Thyroid gland (tissue), 4 donors: ENCODE measurements around the gene RPL31. TPM values are rescaled to one million over a fixed set of nuclear protein-coding genes. Genes with fewer than 3 reads are reported as not detected.

Experiments used
- DNase-seq, 2 donors: peaks; one replicate each; pipeline ENCODE4 v3.0.0-alpha.2; 2019
- H3K27ac ChIP-seq, 3 donors: fragments of 200-600 bp; sonication (generic); 1 replicate in 2 of 3; 2 replicates in 1 of 3; pipeline ENCODE4 v1.5.1; 2016 to 2019; ENCODE audit warnings: mild to moderate bottlenecking in 1 of 3, moderate library complexity in 1 of 3
- H3K27me3 ChIP-seq: fragments of 200-600 bp; sonication (generic); one replicate; pipeline ENCODE4 v1.5.1; 2019
- H3K36me3 ChIP-seq, 2 donors: fragments of 200-600 bp; sonication (generic); one replicate each; pipeline ENCODE4 v1.5.1; 2016 to 2019
- H3K4me1 ChIP-seq, 2 donors: fragments of 200-600 bp; sonication (generic); one replicate each; pipeline ENCODE4 v1.5.1; 2017 to 2019
- H3K4me3 ChIP-seq, 3 donors: fragments of 200-600 bp; sonication (generic); replicated peaks in 1 of 3; 1 replicate in 2 of 3; 2 replicates in 1 of 3; pipeline ENCODE4 v1.5.1; 2016; ENCODE audit warnings: mild to moderate bottlenecking in 1 of 3
- H3K9me3 ChIP-seq: fragments of 200-600 bp; sonication (generic); one replicate; pipeline ENCODE4 v1.5.1; 2017
- POLR2A ChIP-seq, 2 donors: fragments of 450-650 bp; IDR thresholded peaks; one replicate each; pipeline ENCODE4 v1.6.1; 2017; ENCODE audit warnings: antibody characterized with exemption in 2 of 2, mild to moderate bottlenecking in 2 of 2, moderate library complexity in 1 of 2
- WGBS, 2 donors: methylation state at CpG; one replicate each; pipeline ENCODE4 v1.1.5; 2017; 5-methylcytosine and 5-hydroxymethylcytosine counted together
- intact Hi-C: fragments of 100-400 bp; cut with DNase I; formaldehyde crosslinking; loops from one replicate; pipeline ENCODE4 v1.15.1; 2023
- total RNA-seq, 4 donors: library from RNA; depleted of rRNA; stranded (reverse); fragments of >200 nt; gene quantifications; one replicate each; pipeline ENCODE4 v1.2.3, GENCODE V29; 2016
- TF ChIP-seq, protein P1 (sequence below), 6 experiments: fragments of 200-600 bp in 3 of 6; fragments of 450-650 bp in 3 of 6; sonication (generic) in 3 of 6; IDR thresholded peaks; one replicate each; pipeline ENCODE4 v1.5.1; 2016 to 2019; ENCODE audit warnings: antibody characterized with exemption in 6 of 6, mild to moderate bottlenecking in 2 of 6, inconsistent platforms in 1 of 6, moderate library complexity in 1 of 6

RPL31 gene
- total RNA-seq, 4 donors from 2014 or later = 216 to 1,406 (median 718) TPM

DNA sequence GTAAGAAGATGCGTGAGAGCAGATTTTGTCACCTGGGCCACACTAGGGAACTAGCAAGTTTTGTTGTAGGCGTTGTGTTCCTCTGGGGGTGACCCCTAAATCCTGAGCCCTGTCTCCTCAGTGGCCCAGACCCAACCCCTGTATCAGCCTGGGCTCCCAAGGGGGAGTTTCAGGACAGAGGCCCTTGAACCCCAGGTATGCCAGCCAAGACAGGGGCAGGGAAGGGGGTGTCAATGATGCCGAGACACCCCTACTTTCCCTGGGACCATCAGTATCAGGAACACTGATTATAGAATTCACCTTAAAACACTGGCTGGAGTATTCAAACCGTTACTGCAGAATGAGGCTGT lies 39.1 kb upstream of the RPL31 start:
- no peak overlapping the region for H3K4me3 ChIP-seq
- no peak for DNase-seq
- no peak for TF ChIP-seq POLR2A (IDR thresholded peaks at IDR 0.05)
- TF ChIP-seq, protein P1, sequence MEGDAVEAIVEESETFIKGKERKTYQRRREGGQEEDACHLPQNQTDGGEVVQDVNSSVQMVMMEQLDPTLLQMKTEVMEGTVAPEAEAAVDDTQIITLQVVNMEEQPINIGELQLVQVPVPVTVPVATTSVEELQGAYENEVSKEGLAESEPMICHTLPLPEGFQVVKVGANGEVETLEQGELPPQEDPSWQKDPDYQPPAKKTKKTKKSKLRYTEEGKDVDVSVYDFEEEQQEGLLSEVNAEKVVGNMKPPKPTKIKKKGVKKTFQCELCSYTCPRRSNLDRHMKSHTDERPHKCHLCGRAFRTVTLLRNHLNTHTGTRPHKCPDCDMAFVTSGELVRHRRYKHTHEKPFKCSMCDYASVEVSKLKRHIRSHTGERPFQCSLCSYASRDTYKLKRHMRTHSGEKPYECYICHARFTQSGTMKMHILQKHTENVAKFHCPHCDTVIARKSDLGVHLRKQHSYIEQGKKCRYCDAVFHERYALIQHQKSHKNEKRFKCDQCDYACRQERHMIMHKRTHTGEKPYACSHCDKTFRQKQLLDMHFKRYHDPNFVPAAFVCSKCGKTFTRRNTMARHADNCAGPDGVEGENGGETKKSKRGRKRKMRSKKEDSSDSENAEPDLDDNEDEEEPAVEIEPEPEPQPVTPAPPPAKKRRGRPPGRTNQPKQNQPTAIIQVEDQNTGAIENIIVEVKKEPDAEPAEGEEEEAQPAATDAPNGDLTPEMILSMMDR (IDR thresholded peaks at IDR 0.05) = no peak
- H3K36me3 ChIP-seq = no peaks in the 10 kb centered on the region
- peaks cover 8 to 12% of the 10 kb centered on the region in 2 donors for H3K4me1 ChIP-seq
- H3K27ac ChIP-seq = no peak overlapping the region
- H3K9me3 ChIP-seq = no peaks in the 10 kb centered on the region
- intact Hi-C loops = no loop called here
- H3K27me3 ChIP-seq = no peaks in the 10 kb centered on the region
- 85 to 88% methylated on average over 4 of the region's 4 CpGs for WGBS, 2 donors

DNA sequence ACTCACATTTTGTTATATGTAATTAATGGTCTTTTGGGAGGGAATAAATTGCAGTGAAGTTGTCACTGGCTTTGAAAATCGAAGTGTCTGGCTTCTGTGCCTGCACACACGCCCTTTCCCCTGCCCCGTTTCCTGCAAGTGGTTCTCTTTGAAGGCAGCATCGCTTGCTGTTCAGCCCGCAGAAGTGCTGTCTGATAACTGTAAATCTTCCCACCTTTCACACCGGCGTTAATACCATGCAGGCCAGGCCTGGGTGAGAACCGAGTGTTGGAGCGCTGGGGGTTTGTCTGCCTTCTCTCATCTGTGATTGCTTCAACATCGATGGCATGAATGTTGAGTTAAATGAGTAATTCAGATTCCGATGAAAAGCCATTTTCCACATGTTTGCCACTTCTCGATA lies 37.9 kb upstream of the RPL31 start:
- Histone ChIP-seq H3K4me3 (no peak overlapping the region), H3K4me1 (peaks cover under 1 to 3% of the 10 kb centered on the region in 2 donors), H3K36me3 (peaks cover 0 to 4% of the 10 kb centered on the region in 2 donors), H3K9me3 (no peaks in the 10 kb centered on the region), H3K27me3 (no peaks in the 10 kb centered on the region), H3K27ac (peak overlapping the region in 2 of 3 donors; percentile 3 to 17)
- WGBS, 2 donors = 86 to 90% methylated on average over 12 of the region's 12 CpGs
- no peak for TF ChIP-seq POLR2A (IDR thresholded peaks at IDR 0.05)
- TF ChIP-seq, protein P1 (IDR thresholded peaks at IDR 0.05) = no peak
- no peak for DNase-seq
- intact Hi-C loops = no loop called here

GRCh38 chr2:100964681-100965169 lies 37.4 kb upstream of the RPL31 start:
- DNase-seq = no peak
- H3K36me3 ChIP-seq = peaks cover 0 to 4% of the 10 kb centered on the region in 2 donors
- TF ChIP-seq, protein P1 (IDR thresholded peaks at IDR 0.05) = no peak
- TF ChIP-seq POLR2A (IDR thresholded peaks at IDR 0.05) = no peak
- intact Hi-C loops = no loop called here
- no peaks in the 10 kb centered on the region for H3K27me3 ChIP-seq
- WGBS, 2 donors = 49 to 76% methylated on average over 11 of the region's 11 CpGs
- no peak overlapping the region for H3K4me3 ChIP-seq
- H3K9me3 ChIP-seq = no peaks in the 10 kb centered on the region
- H3K27ac ChIP-seq = peak overlapping the region in 2 of 3 donors; percentile 3 to 33
- peaks cover 0 to 3% of the 10 kb centered on the region in 2 donors for H3K4me1 ChIP-seq

DNA sequence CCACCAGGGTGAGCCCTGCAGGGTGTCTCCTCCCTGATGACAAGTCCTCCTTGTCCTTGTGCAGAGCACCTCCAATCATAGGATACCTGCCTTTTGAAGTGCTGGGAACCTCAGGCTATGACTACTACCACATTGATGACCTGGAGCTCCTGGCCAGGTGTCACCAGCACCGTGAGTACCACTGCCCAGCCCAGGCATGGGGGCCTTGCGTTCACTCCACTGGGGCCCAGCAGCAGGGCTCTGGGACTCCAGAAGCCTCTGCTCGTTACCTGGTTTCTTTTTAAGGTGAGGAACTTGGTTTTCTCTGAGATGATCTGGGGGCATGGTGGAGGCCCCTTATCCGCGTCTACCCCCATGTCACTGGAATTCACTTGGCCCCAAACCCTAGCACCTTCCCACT lies 36.5 kb upstream of the RPL31 start:
- no peaks in the 10 kb centered on the region for H3K9me3 ChIP-seq
- H3K27ac ChIP-seq = peak overlapping the region in 1 of 3 donors; percentile 33
- peaks cover 0 to 3% of the 10 kb centered on the region in 2 donors for H3K4me1 ChIP-seq
- TF ChIP-seq POLR2A (IDR thresholded peaks at IDR 0.05) = no peak
- H3K27me3 ChIP-seq = no peaks in the 10 kb centered on the region
- H3K36me3 ChIP-seq = peaks cover 0 to 4% of the 10 kb centered on the region in 2 donors
- H3K4me3 ChIP-seq = no peak overlapping the region
- no peak for DNase-seq
- intact Hi-C loops = no loop called here
- WGBS, 2 donors = 98 to 99% methylated on average over 4 to 5 of the region's 5 CpGs

DNA sequence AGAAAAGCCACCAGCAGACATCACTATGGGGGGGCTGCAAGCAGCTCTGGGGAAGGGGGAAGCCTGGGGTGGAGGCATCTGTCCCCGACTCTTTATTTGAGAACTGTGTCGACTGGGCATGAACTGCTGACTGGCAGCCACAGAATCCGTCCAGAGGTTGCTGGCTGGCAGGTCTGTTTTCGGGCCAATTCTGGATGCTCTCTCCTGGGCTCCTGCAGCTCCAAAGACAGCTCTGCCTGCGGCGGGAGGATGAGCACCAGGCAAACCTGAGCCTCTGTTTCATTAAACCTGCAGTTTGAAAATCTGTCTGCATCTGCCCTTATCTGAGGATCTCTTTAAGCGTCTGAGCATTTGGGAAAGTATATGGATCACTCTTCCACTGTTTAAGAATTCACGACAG lies 34.4 kb upstream of the RPL31 start:
- DNase-seq = no peak
- peaks cover 4% of the 10 kb centered on the region in 2 donors for H3K36me3 ChIP-seq
- H3K27ac ChIP-seq = no peak overlapping the region
- no peaks in the 10 kb centered on the region for H3K9me3 ChIP-seq
- H3K4me1 ChIP-seq = peaks cover 0 to 3% of the 10 kb centered on the region in 2 donors
- WGBS, 2 donors = 93 to 95% methylated on average over 8 of the region's 8 CpGs
- no peak overlapping the region for H3K4me3 ChIP-seq
- no peaks in the 10 kb centered on the region for H3K27me3 ChIP-seq
- TF ChIP-seq POLR2A (IDR thresholded peaks at IDR 0.05) = no peak
- TF ChIP-seq, protein P1 (IDR thresholded peaks at IDR 0.05) = no peak
- intact Hi-C loops = no loop called here
